Endothelial cell of umbilical vein (primary cell): Measurements from ENCODE around the gene ADGRL3. TPM values are rescaled to one million over a fixed set of nuclear protein-coding genes. Genes with fewer than 3 reads are reported as not detected.

Experiments used
- BruUV-seq: library from RNA; stranded (reverse); fragments of 400-500 nt; replicated peaks from 2 replicates; lab custom pipeline; 2021; lab: Mats Ljungman, UMichigan
- CTCF ChIA-PET: fragments of 300-600, 350-600 bp; sonication (Branson Sonifier 250); formaldehyde crosslinking; loops from one replicate; lab custom pipeline; 2021; ENCODE audit warnings: antibody characterized with exemption, inconsistent platforms; lab: Charles Lee
- POLR2A ChIA-PET: fragments of 300-600, 350-600 bp; sonication (Branson Sonifier 250); formaldehyde crosslinking; loops from one replicate; lab custom pipeline; 2021; ENCODE audit warnings: antibody characterized with exemption, inconsistent platforms; lab: Charles Lee
- DNase-seq: peaks from one replicate; pipeline ENCODE4 v3.0.0-alpha.2; 2011; ENCODE audit warnings: low read depth, low spot score
- FAIRE-seq: peaks from 2 replicates; lab custom pipeline; 2011; peaks lifted over from hg19 to GRCh38; lab: Jason Lieb, UNC
- H2AFZ ChIP-seq: 2 replicates; pipeline ENCODE4 v1.6.0; 2012; ENCODE audit warnings: low read depth, low read length, control low read depth, inconsistent platforms
- H3K27ac ChIP-seq: 2 replicates; pipeline ENCODE4 v1.5.1; 2011; ENCODE audit warnings: low read depth, mild to moderate bottlenecking, control low read depth, low read length, moderate library complexity; ENCODE audit not compliant: insufficient read depth
- H3K27me3 ChIP-seq, 2 experiments: 2 replicates each; pipeline versions ENCODE4 v1.6.0 to v1.6.1; 2011; ENCODE audit warnings: low read length in 2 of 2, mixed read lengths in 1 of 2; ENCODE audit not compliant: control insufficient read depth in 2 of 2, insufficient read depth in 2 of 2
- H3K36me3 ChIP-seq, 2 experiments: 2 replicates in 1 of 2; 3 replicates in 1 of 2; pipeline ENCODE4 v1.5.1; 2011; ENCODE audit warnings: low read length in 2 of 2, mild to moderate bottlenecking in 1 of 2, moderate library complexity in 1 of 2; ENCODE audit not compliant: control insufficient read depth in 2 of 2, insufficient read depth in 2 of 2; ENCODE audit errors: extremely low read depth in 1 of 2
- H3K4me1 ChIP-seq: 3 replicates; pipeline ENCODE4 v1.5.1; 2011; ENCODE audit warnings: mild to moderate bottlenecking, low read length; ENCODE audit not compliant: control insufficient read depth, insufficient read depth; ENCODE audit errors: extremely low read depth
- H3K4me2 ChIP-seq: 2 replicates; pipeline ENCODE4 v1.6.1; 2011; ENCODE audit warnings: low read length, control low read depth, mixed read lengths; ENCODE audit not compliant: insufficient read depth
- H3K4me3 ChIP-seq, 3 experiments: fragments of 200-600 bp in 1 of 3; sonication (generic), shearing (Covaris generic) in 1 of 3; replicated peaks in 1 of 3; 2 replicates each; pipeline ENCODE4 v1.5.1; 2011 to 2016; ENCODE audit warnings: control low read depth in 3 of 3, low read length in 3 of 3, mild to moderate bottlenecking in 2 of 3, inconsistent platforms in 1 of 3, low read depth in 1 of 3, moderate library complexity in 1 of 3; ENCODE audit not compliant: insufficient read depth in 1 of 3
- H3K79me2 ChIP-seq: 2 replicates; pipeline ENCODE4 v1.6.0; 2012; ENCODE audit warnings: low read length, inconsistent platforms; ENCODE audit not compliant: control insufficient read depth, insufficient read depth
- H3K9ac ChIP-seq: replicated peaks from 2 replicates; pipeline ENCODE3; 2011; ENCODE audit warnings: low read length, control low read depth; ENCODE audit not compliant: insufficient read depth; ENCODE audit errors: extremely low read depth
- H3K9me1 ChIP-seq: replicated peaks from 3 replicates; pipeline ENCODE4 v1.6.0; 2011; ENCODE audit warnings: mild to moderate bottlenecking, low read length; ENCODE audit not compliant: control insufficient read depth, insufficient read depth; ENCODE audit errors: extremely low read depth
- H3K9me3 ChIP-seq: replicated peaks from 2 replicates; pipeline ENCODE4 v1.5.1; 2012; ENCODE audit warnings: low read length, inconsistent platforms; ENCODE audit not compliant: control insufficient read depth, insufficient read depth
- H4K20me1 ChIP-seq: replicated peaks from 2 replicates; pipeline ENCODE3; 2011; ENCODE audit warnings: mild to moderate bottlenecking, low read length; ENCODE audit not compliant: control insufficient read depth, insufficient read depth; ENCODE audit errors: extremely low read depth
- CTCF ChIP-seq, 2 donors: IDR thresholded peaks; 1 replicate in 1 of 2; 2 replicates in 1 of 2; pipeline ENCODE4 v1.5.1; 2011; ENCODE audit warnings: low read length in 2 of 2, mild to moderate bottlenecking in 2 of 2, moderate library complexity in 2 of 2, control low read depth in 1 of 2, inconsistent platforms in 1 of 2, low read depth in 1 of 2; ENCODE audit not compliant: insufficient read depth in 1 of 2; ENCODE audit errors: extremely low read depth in 1 of 2
- EZH2 ChIP-seq: IDR thresholded peaks from 2 replicates; pipeline ENCODE4 v1.6.1; 2012; ENCODE audit warnings: borderline replicate concordance, low read depth, mild to moderate bottlenecking, moderate library complexity, low read length, inconsistent platforms; ENCODE audit not compliant: severe bottlenecking
- FOS ChIP-seq: IDR thresholded peaks from 2 replicates; pipeline ENCODE4 v1.6.1; 2011; ENCODE audit warnings: mild to moderate bottlenecking, low read length, moderate library complexity, borderline replicate concordance; ENCODE audit not compliant: insufficient read depth
- GATA2 ChIP-seq: IDR thresholded peaks from 2 replicates; pipeline ENCODE4 v1.7.0; 2011; ENCODE audit warnings: low read depth, mild to moderate bottlenecking, moderate library complexity, mixed read lengths, low read length; ENCODE audit not compliant: insufficient read length, insufficient read depth
- JUN ChIP-seq: IDR thresholded peaks from 2 replicates; pipeline ENCODE4 v1.6.1; 2011; ENCODE audit warnings: borderline replicate concordance, low read depth; ENCODE audit not compliant: insufficient read length, insufficient read depth
- MAX ChIP-seq: IDR thresholded peaks from 2 replicates; pipeline ENCODE4 v1.6.1; 2011; ENCODE audit not compliant: insufficient read depth, insufficient read length
- MYC ChIP-seq: IDR thresholded peaks from one replicate; pipeline ENCODE4 v1.6.1; 2011; ENCODE audit warnings: mild to moderate bottlenecking, low read depth, low read length
- POLR2A ChIP-seq: IDR thresholded peaks from 2 replicates; pipeline ENCODE4 v1.6.1; 2012; ENCODE audit warnings: low read depth, mild to moderate bottlenecking, control low read depth, low read length
- dilution Hi-C: fragments of 300-500 bp; cut with MboI; formaldehyde crosslinking; loops from one replicate; pipeline ENCODE4 v1.15.0; 2019; ENCODE audit warnings: low sequenced_read_pairs; ENCODE audit not compliant: extremely low pct_ligation_motif_present
- intact Hi-C: fragments of 100-400 bp; cut with micrococcal nuclease; formaldehyde crosslinking; loops from one replicate; pipeline ENCODE4 v1.10.0; 2022
- polyA plus RNA-seq, 4 experiments: library from polyadenylated mRNA; depleted of rRNA in 3 of 4; stranded (reverse) in 3 of 4; unstranded in 1 of 4; fragments of >200 nt; gene quantifications; 2 replicates each; pipeline versions ENCODE4 v1.2.1 to v1.2.3, GENCODE V29; 2011 to 2012; ENCODE audit warnings: missing spikeins in 1 of 4
- total RNA-seq: library from RNA; stranded (reverse); gene quantifications from 2 replicates; pipeline ENCODE4 v1.2.3, GENCODE V29; 2021

The ADGRL3 gene
- total and polyA plus RNA-seq, 2 donors (not counting 3 experiments of a cell fraction or from before 2014, with no cell fraction given), result not detected

- TF ChIP-seq JUN (no peak), GATA2 (no peak), POLR2A (no peak), FOS (no peak), MYC (no peak)
- peaks cover 2% of the 10 kb centered on the region for H3K4me1 ChIP-seq
- dilution Hi-C loops, result no loop called here
- BruUV-seq, result no TSS peak
- no peaks in the 10 kb centered on the region for H3K9me1 ChIP-seq
- H3K4me2 ChIP-seq, result no peak overlapping the region
- H3K36me3 ChIP-seq, result no peaks in the 10 kb centered on the region
- no peak overlapping the region for H3K27ac ChIP-seq
- no peaks in the 10 kb centered on the region for H3K9me3 ChIP-seq
- H4K20me1 ChIP-seq, result no peaks in the 10 kb centered on the region
- no peak overlapping the region for H2AFZ ChIP-seq
- FAIRE-seq, result no peak
- ChIA-PET POLR2A (no interaction called here), CTCF (no interaction called here)
- no peak for DNase-seq
- H3K27me3 ChIP-seq, result no peaks in the 10 kb centered on the region
- no peak overlapping the region for H3K9ac ChIP-seq
- intact Hi-C loops, result no loop called here
- no peaks in the 10 kb centered on the region for H3K79me2 ChIP-seq
- no peak overlapping the region for H3K4me3 ChIP-seq
These were observed 321.3 kb downstream of the ADGRL3 start for GRCh38 chr4:61521451-61521850.

GRCh38 chr4:61522312-61522711, 322.2 kb downstream of the ADGRL3 start:
- dilution Hi-C loops (no loop called here), intact Hi-C loops (no loop called here)
- H3K36me3 ChIP-seq, result no peaks in the 10 kb centered on the region
- H4K20me1 ChIP-seq, result no peaks in the 10 kb centered on the region
- no peak overlapping the region for H2AFZ ChIP-seq
- H3K9ac ChIP-seq, result no peak overlapping the region
- no peak for TF ChIP-seq JUN
- no peak for TF ChIP-seq MAX
- TF ChIP-seq MYC, result no peak
- no peak for TF ChIP-seq POLR2A
- no peak for TF ChIP-seq CTCF (IDR thresholded peaks at IDR 0.05; ENCODE audit: extremely low read depth in 1 of 2, insufficient read depth in 1 of 2, low read depth in 1 of 2, low read length in 2 of 2)
- TF ChIP-seq FOS, result no peak
- no peak for TF ChIP-seq EZH2
- no peak for DNase-seq
- no TSS peak for BruUV-seq
- no peak overlapping the region for H3K4me2 ChIP-seq
- H3K27ac ChIP-seq, result no peak overlapping the region
- H3K9me3 ChIP-seq, result no peaks in the 10 kb centered on the region
- no peak for FAIRE-seq
- POLR2A ChIA-PET, result no interaction called here
- H3K4me3 ChIP-seq, result no peak overlapping the region
- H3K4me1 ChIP-seq, result peaks cover 2% of the 10 kb centered on the region
- no peaks in the 10 kb centered on the region for H3K9me1 ChIP-seq
- H3K27me3 ChIP-seq, result no peaks in the 10 kb centered on the region
- no peaks in the 10 kb centered on the region for H3K79me2 ChIP-seq
- CTCF ChIA-PET, result no interaction called here
